ENCODE measurements around the gene PCDHA8.

Gene PCDHA8

GRCh38 chr5:140877262-140877581, 36.2 kb downstream of the PCDHA8 start:
- TF ChIP-seq CTCF (IDR thresholded peaks at IDR 0.05; ENCODE audit: borderline replicate concordance, insufficient read depth, low read depth, low read length): no peak

GRCh38 chr5:140881889-140882590, 41.1 kb downstream of the PCDHA8 start, which contains the start of gene PCDHA13:
TSS of gene PCDHA13 (plus strand) at chr5:140882124. CDS start at chr5:140882269, 145 bp downstream.
- TF ChIP-seq CTCF (IDR thresholded peaks at IDR 0.05; ENCODE audit: borderline replicate concordance, insufficient read depth, low read depth, low read length): no peak

More at GRCh38 chr5:140877262-140877581, 36.2 kb downstream of the PCDHA8 start:
- no peak overlapping the region for H3K4me3 ChIP-seq (ENCODE audit: low read depth, low read length)

GRCh38 chr5:140882591-140882899, 41.6 kb downstream of the PCDHA8 start:
- TF ChIP-seq CTCF (IDR thresholded peaks at IDR 0.05; ENCODE audit: borderline replicate concordance, insufficient read depth, low read depth, low read length): no peak
- no peak overlapping the region for H3K4me3 ChIP-seq (ENCODE audit: low read depth, low read length)

More at GRCh38 chr5:140881889-140882590, 41.1 kb downstream of the PCDHA8 start, which contains the start of gene PCDHA13:
- H3K4me3 ChIP-seq (ENCODE audit: low read depth, low read length): no peak within 1 kb of the TSS

GRCh38 chr5:140883373-140883772, 42.4 kb downstream of the PCDHA8 start:
- no peak overlapping the region for H3K4me3 ChIP-seq (ENCODE audit: low read depth, low read length)
- no peak for TF ChIP-seq CTCF (IDR thresholded peaks at IDR 0.05; ENCODE audit: borderline replicate concordance, insufficient read depth, low read depth, low read length)

GRCh38 chr5:140883927-140884697, 43.1 kb downstream of the PCDHA8 start:
- no peak for TF ChIP-seq CTCF (IDR thresholded peaks at IDR 0.05; ENCODE audit: borderline replicate concordance, insufficient read depth, low read depth, low read length)
- H3K4me3 ChIP-seq (ENCODE audit: low read depth, low read length): no peak overlapping the region
